Activated T-cell treated with anti-CD3 and anti-CD28 coated beads, Interleukin-2, amount 50 U/mL, for 4 hours (primary cell): ENCODE data around the gene RAB3C. TPM values are rescaled to one million over a fixed set of nuclear protein-coding genes. Genes with fewer than 3 reads are reported as not detected.

ENCODE experiments used
- ATAC-seq, 2 donors: fragments of 200-7000 bp; cut with Tn5 transposase; one replicate each; pipeline ENCODE4 v1.10.0; 2021
- DNase-seq: peaks from one replicate; pipeline ENCODE4 v3.0.0-alpha.2; 2020
- H3K27me3 Mint-ChIP-seq: one replicate; pipeline ENCODE4 v1.8.0; 2021; ENCODE audit warnings: low read depth, mixed read lengths
- H3K36me3 Mint-ChIP-seq: one replicate; pipeline ENCODE4 v1.8.0; 2022; ENCODE audit warnings: mixed read lengths; ENCODE audit not compliant: insufficient read depth
- H3K4me1 Mint-ChIP-seq: one replicate; pipeline ENCODE4 v1.8.0; 2021; ENCODE audit warnings: low read depth, mixed read lengths
- H3K4me3 Mint-ChIP-seq: one replicate; pipeline ENCODE4 v1.8.0; 2021; ENCODE audit warnings: mild to moderate bottlenecking, moderate library complexity, mixed read lengths
- H3K9me3 Mint-ChIP-seq: one replicate; pipeline ENCODE4 v1.8.0; 2021; ENCODE audit warnings: mixed read lengths
- total RNA-seq, 3 donors: library from RNA; stranded (reverse); gene quantifications; one replicate each; pipeline ENCODE4 v1.2.1, GENCODE V29; 2021

The RAB3C gene
- total RNA-seq, 3 donors from 2014 or later = not detected

DNA sequence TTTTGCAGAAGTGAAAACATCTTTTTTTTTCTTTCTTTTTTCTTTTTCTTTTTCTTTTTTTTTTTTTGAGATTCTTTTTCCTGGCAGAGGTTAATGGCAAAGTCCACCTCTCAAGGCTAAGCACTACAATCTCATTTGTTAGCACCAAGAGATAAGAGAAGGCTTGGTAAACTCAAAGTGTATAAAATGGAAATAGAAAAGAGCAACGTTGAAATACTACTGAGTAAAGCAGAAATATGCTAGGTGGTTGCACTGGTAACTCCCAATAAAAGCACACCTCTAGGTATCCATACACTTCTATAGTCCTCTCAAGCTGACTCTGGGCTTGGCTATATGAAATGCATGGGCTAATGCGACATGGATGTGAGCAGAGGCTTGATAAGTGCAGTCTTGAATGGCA is 188.9 kb downstream of the RAB3C start:
- ATAC-seq (no peak), DNase-seq (no peak)
- Mint-ChIP-seq H3K4me3 (no peak overlapping the region), H3K9me3 (no peaks in the 10 kb centered on the region), H3K27me3 (no peaks in the 10 kb centered on the region), H3K36me3 (no peaks in the 10 kb centered on the region), H3K4me1 (no peaks in the 10 kb centered on the region)

- no peaks in the 10 kb centered on the region for H3K36me3 Mint-ChIP-seq
- ATAC-seq (no peak), DNase-seq (no peak)
- H3K27me3 Mint-ChIP-seq = peaks cover 5% of the 10 kb centered on the region
- H3K4me3 Mint-ChIP-seq = no peak overlapping the region
- no peaks in the 10 kb centered on the region for H3K9me3 Mint-ChIP-seq
- no peaks in the 10 kb centered on the region for H3K4me1 Mint-ChIP-seq
These were observed 191.0 kb downstream of the RAB3C start for GRCh38 chr5:58773744-58774441.

- peaks cover 6% of the 10 kb centered on the region for H3K27me3 Mint-ChIP-seq
- no peak for DNase-seq
- H3K4me1 Mint-ChIP-seq = no peaks in the 10 kb centered on the region
- H3K9me3 Mint-ChIP-seq = no peaks in the 10 kb centered on the region
- H3K4me3 Mint-ChIP-seq = no peak overlapping the region
- no peaks in the 10 kb centered on the region for H3K36me3 Mint-ChIP-seq
- no peak for ATAC-seq
These were observed 192.1 kb downstream of the RAB3C start for GRCh38 chr5:58774937-58775336.

DNA sequence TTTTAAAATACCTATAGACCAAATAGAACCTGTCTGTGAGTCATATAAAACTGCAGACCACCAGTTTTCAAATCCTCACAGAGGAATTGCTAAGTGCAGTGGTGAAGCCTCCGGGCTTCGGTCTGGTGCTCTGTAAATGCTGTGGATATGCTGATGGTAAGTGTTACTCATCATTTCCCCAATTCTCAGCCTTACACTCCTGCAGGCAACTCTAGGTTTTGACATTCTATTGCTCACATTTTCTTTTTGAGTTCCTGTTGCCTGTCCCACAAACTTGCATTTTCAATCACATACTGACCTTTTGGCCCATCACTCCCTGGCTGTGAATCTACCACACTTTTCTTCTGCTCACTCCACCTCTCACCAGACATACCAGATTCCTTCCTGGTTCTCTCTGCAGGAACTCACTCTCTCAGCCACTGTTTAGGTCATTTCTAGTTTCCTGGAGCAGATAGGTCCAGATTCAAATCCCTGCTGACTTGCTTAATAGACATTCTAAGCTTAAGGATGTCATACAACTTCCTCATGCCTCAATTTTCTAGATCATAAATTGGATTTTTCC is 192.9 kb downstream of the RAB3C start:
- Mint-ChIP-seq H3K9me3 (no peaks in the 10 kb centered on the region), H3K4me1 (no peaks in the 10 kb centered on the region), H3K4me3 (no peak overlapping the region), H3K27me3 (peaks cover 6% of the 10 kb centered on the region), H3K36me3 (no peaks in the 10 kb centered on the region)
- DNase-seq = no peak
- ATAC-seq = peak in 1 of 2 donors; percentile 67

DNA sequence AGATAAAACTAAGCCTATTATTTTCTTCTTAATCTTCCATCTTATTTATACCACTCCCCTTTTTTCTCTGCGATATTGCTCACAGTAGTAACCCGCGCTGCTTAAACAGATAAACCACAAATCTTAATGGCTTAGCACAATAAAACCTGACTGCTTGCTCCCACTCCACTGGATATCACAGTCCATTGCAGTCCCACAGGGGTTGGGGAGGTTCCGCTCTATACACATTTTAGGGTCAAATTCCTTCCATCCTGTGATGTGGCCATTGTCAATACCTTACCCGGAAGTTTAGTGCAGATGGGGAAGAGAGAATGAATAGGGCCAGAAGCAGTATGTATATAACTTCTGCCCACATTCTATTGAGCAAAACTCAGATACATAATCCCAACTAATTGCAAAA is 193.7 kb downstream of the RAB3C start:
- no peaks in the 10 kb centered on the region for H3K4me1 Mint-ChIP-seq
- H3K36me3 Mint-ChIP-seq = no peaks in the 10 kb centered on the region
- no peaks in the 10 kb centered on the region for H3K9me3 Mint-ChIP-seq
- peaks cover 6% of the 10 kb centered on the region for H3K27me3 Mint-ChIP-seq
- no peak for ATAC-seq
- H3K4me3 Mint-ChIP-seq = no peak overlapping the region
- no peak for DNase-seq

DNA sequence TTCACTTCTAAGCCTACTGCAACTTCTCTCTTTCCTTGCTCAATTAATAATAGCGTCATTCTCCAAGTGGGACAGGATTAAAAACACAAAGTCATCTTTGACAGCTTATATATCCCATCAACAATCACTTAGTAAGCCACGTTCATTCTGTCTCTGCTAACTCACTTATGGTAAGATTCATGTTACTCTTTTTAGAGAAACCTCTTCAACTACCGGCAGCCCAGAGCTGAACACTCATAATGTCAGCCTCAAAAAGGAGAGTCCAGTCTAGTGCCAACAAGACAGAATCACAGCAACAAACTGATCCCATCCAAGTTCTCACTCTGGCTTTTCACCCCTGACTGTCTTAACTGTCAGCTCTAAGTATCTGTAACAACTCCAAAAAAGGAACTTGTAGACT is 196.0 kb downstream of the RAB3C start:
- Mint-ChIP-seq H3K27me3 (peaks cover 6% of the 10 kb centered on the region), H3K4me3 (no peak overlapping the region), H3K36me3 (no peaks in the 10 kb centered on the region), H3K4me1 (no peaks in the 10 kb centered on the region), H3K9me3 (no peaks in the 10 kb centered on the region)
- DNase-seq (no peak), ATAC-seq (no peak)

- ATAC-seq (no peak), DNase-seq (no peak)
- no peaks in the 10 kb centered on the region for H3K36me3 Mint-ChIP-seq
- no peak overlapping the region for H3K4me3 Mint-ChIP-seq
- no peaks in the 10 kb centered on the region for H3K9me3 Mint-ChIP-seq
- peaks cover 24% of the 10 kb centered on the region for H3K27me3 Mint-ChIP-seq
- peaks cover 3% of the 10 kb centered on the region for H3K4me1 Mint-ChIP-seq
These were observed 203.2 kb downstream of the RAB3C start for GRCh38 chr5:58786035-58786434.

DNA sequence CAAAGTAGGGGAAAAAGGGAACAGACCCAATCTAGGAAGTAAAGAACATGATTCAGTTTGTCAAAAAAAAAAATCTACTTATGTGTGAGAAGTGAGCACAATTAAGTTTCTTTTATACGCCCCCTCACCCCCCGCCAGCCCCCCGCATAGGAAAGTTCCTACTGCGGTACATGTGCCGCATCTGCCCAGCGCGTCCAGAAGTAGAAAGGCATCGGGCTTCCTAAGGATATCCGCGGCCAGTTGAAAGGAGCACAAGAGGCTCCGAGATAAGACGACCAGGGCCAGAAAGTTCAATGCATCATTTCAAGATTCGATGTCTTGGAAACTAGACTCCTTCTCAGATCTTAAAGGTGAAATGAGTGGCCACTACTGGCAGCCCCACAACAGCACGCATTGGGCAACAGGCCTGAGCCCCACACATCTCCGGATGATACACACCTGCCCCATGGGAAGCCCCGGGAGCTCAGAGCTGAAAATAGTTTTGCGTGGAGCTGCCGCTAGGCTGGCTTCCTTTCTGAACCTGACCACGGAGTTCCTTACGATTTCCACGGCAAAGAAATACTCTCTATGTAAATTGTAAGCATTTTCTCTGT is 203.9 kb downstream of the RAB3C start:
- Mint-ChIP-seq H3K27me3 (peaks cover 25% of the 10 kb centered on the region), H3K4me1 (peaks cover 3% of the 10 kb centered on the region), H3K9me3 (no peaks in the 10 kb centered on the region), H3K36me3 (no peaks in the 10 kb centered on the region), H3K4me3 (no peak overlapping the region)
- no peak for DNase-seq
- no peak for ATAC-seq

- no peaks in the 10 kb centered on the region for H3K9me3 Mint-ChIP-seq
- H3K4me1 Mint-ChIP-seq = peaks cover 3% of the 10 kb centered on the region
- no peak overlapping the region for H3K4me3 Mint-ChIP-seq
- peaks cover 29% of the 10 kb centered on the region for H3K27me3 Mint-ChIP-seq
- H3K36me3 Mint-ChIP-seq = no peaks in the 10 kb centered on the region
- ATAC-seq (no peak), DNase-seq (no peak)
These were observed 205.1 kb downstream of the RAB3C start for GRCh38 chr5:58787987-58788386.

GRCh38 chr5:58793888-58794657 is 211.2 kb downstream of the RAB3C start:
- Mint-ChIP-seq H3K9me3 (no peaks in the 10 kb centered on the region), H3K4me1 (no peaks in the 10 kb centered on the region), H3K36me3 (no peaks in the 10 kb centered on the region), H3K4me3 (no peak overlapping the region), H3K27me3 (peaks cover 19% of the 10 kb centered on the region)
- DNase-seq (no peak), ATAC-seq (no peak)

DNA sequence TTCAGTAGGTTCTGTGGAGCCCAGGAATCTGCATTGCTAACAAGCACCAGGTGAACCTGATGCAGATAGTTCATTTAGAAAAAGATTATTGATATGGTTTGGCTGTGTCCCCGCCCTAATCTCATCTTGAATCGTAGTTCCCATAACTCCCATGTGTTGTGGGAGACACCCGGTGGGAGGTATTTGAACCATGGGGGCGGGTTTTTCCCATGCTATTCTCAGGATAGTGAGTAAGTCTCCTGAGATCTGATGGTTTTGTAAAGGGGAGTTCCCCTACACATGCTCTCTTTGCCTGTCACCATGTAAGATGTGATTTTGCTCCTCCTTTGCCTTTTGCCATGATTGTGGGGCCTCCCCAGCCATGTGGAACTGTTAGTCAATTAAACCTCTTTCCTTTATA is 212.0 kb downstream of the RAB3C start:
- Mint-ChIP-seq H3K4me3 (no peak overlapping the region), H3K9me3 (no peaks in the 10 kb centered on the region), H3K36me3 (no peaks in the 10 kb centered on the region), H3K27me3 (peaks cover 19% of the 10 kb centered on the region), H3K4me1 (no peaks in the 10 kb centered on the region)
- DNase-seq (no peak), ATAC-seq (peak; percentile 73 to 78)

DNA sequence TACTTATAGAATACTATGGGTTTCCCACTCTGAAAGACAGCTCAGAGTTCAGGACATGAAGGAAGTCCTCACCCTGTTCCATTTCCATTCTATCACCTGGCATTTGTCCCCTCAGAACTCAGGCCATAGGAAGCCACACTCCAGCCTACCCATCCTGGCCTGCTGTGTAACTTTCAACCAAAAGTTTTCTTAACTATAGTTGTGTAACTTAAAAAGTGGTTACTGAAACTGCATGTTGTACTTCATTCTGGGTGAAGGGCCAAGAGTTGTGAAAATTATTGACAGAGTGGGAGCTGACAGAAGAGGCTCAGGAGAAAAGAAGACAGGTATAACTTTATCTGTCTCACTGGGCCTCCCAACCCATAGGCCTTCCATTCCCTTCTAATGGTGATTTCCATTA is 212.5 kb downstream of the RAB3C start:
- no peak for ATAC-seq
- DNase-seq = no peak
- Mint-ChIP-seq H3K9me3 (no peaks in the 10 kb centered on the region), H3K36me3 (no peaks in the 10 kb centered on the region), H3K27me3 (peaks cover 17% of the 10 kb centered on the region), H3K4me1 (no peaks in the 10 kb centered on the region), H3K4me3 (no peak overlapping the region)

DNA sequence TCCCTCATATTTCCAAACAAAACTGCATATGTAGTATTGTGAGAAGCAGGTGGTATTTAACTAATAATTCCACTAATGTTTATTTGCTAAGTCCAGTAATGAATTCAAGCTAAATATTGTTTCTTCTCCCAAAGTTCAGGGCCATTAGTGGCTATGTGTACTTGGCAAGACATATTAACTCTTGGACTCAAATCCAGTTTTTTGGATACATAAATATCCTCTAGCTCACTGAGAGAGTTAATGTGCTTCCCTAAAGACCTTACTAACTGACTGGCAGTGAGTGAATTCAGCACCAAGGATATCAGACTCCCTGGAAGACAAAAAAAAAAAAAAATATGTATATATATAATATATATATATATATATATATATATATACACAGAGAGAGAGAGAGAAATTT is 214.1 kb downstream of the RAB3C start:
- no peaks in the 10 kb centered on the region for H3K36me3 Mint-ChIP-seq
- H3K4me3 Mint-ChIP-seq = no peak overlapping the region
- DNase-seq (no peak), ATAC-seq (no peak)
- no peaks in the 10 kb centered on the region for H3K9me3 Mint-ChIP-seq
- peaks cover 20% of the 10 kb centered on the region for H3K27me3 Mint-ChIP-seq
- H3K4me1 Mint-ChIP-seq = no peaks in the 10 kb centered on the region

- H3K9me3 Mint-ChIP-seq = no peaks in the 10 kb centered on the region
These were observed 217.5 kb downstream of the RAB3C start for GRCh38 chr5:58800356-58800755.

More at GRCh38 chr5:58800356-58800755, 217.5 kb downstream of the RAB3C start:
- ATAC-seq (no peak), DNase-seq (no peak)
- Mint-ChIP-seq H3K4me3 (no peak overlapping the region), H3K27me3 (peaks cover 14% of the 10 kb centered on the region), H3K36me3 (no peaks in the 10 kb centered on the region), H3K4me1 (no peaks in the 10 kb centered on the region)
